ENCODE measurements around the gene LRIT3.

LRIT3 gene

GRCh38 chr4:109908731-109909130, 60.8 kb downstream of the LRIT3 start:
- Mint-ChIP-seq H3K27me3 (peaks cover 8% of the 10 kb centered on the region), H3K4me1 (no peaks in the 10 kb centered on the region), H3K9me3 (no peaks in the 10 kb centered on the region), H3K36me3 (no peaks in the 10 kb centered on the region), H3K27ac (no peak overlapping the region), H3K4me3 (no peak overlapping the region)
- no peak for DNase-seq
- CTCF ChIA-PET: no interaction called here

- no peak for DNase-seq
- CTCF ChIA-PET: no interaction called here
- no peaks in the 10 kb centered on the region for H3K9me3 Mint-ChIP-seq
- no peaks in the 10 kb centered on the region for H3K4me1 Mint-ChIP-seq
- H3K4me3 Mint-ChIP-seq: no peak overlapping the region
- no peaks in the 10 kb centered on the region for H3K36me3 Mint-ChIP-seq
- peaks cover 16% of the 10 kb centered on the region for H3K27me3 Mint-ChIP-seq
- H3K27ac Mint-ChIP-seq: no peak overlapping the region
Observed at GRCh38 chr4:109910256-109910655, 62.3 kb downstream of the LRIT3 start.

GRCh38 chr4:109912706-109913595, 65.0 kb downstream of the LRIT3 start, which contains the start of gene EGF:
EGF (plus strand) TSS chr4:109912883; CDS start chr4:109913336, 453 bp downstream.
- H3K36me3 Mint-ChIP-seq: no peaks in the 10 kb centered on the region
- no peak within 1 kb of the TSS for H3K27ac Mint-ChIP-seq
- H3K9me3 Mint-ChIP-seq: no peaks in the 10 kb centered on the region
- CTCF ChIA-PET: no interaction called here
- H3K4me1 Mint-ChIP-seq: no peaks in the 10 kb centered on the region
- peaks cover 16% of the 10 kb centered on the region for H3K27me3 Mint-ChIP-seq
- H3K4me3 Mint-ChIP-seq: no peak within 1 kb of the TSS
- no peak for DNase-seq

- no peak for DNase-seq
- Mint-ChIP-seq H3K27me3 (peaks cover 16% of the 10 kb centered on the region), H3K9me3 (no peaks in the 10 kb centered on the region), H3K4me1 (no peaks in the 10 kb centered on the region), H3K4me3 (no peak overlapping the region), H3K27ac (no peak overlapping the region), H3K36me3 (no peaks in the 10 kb centered on the region)
- CTCF ChIA-PET: no interaction called here
Observed at GRCh38 chr4:109913596-109914241, 65.8 kb downstream of the LRIT3 start.

- CTCF ChIA-PET: no interaction called here
- no peak for DNase-seq
- Mint-ChIP-seq H3K27me3 (peaks cover 16% of the 10 kb centered on the region), H3K4me3 (no peak overlapping the region), H3K36me3 (no peaks in the 10 kb centered on the region), H3K4me1 (no peaks in the 10 kb centered on the region), H3K9me3 (no peaks in the 10 kb centered on the region), H3K27ac (no peak overlapping the region)
Observed at GRCh38 chr4:109914322-109914721, 66.4 kb downstream of the LRIT3 start.

- CTCF ChIA-PET: no interaction called here
- H3K4me3 Mint-ChIP-seq: no peak overlapping the region
- H3K36me3 Mint-ChIP-seq: no peaks in the 10 kb centered on the region
- H3K4me1 Mint-ChIP-seq: no peaks in the 10 kb centered on the region
- no peak overlapping the region for H3K27ac Mint-ChIP-seq
- H3K27me3 Mint-ChIP-seq: peaks cover 20% of the 10 kb centered on the region
- no peak for DNase-seq
- no peaks in the 10 kb centered on the region for H3K9me3 Mint-ChIP-seq
Observed at GRCh38 chr4:109915385-109916026, 67.6 kb downstream of the LRIT3 start.

GRCh38 chr4:109916027-109916409, 68.1 kb downstream of the LRIT3 start:
- Mint-ChIP-seq H3K4me1 (no peaks in the 10 kb centered on the region), H3K27me3 (peaks cover 20% of the 10 kb centered on the region), H3K36me3 (no peaks in the 10 kb centered on the region), H3K4me3 (no peak overlapping the region), H3K27ac (no peak overlapping the region), H3K9me3 (no peaks in the 10 kb centered on the region)
- no peak for DNase-seq
- CTCF ChIA-PET: no interaction called here

GRCh38 chr4:109921384-109921808, 73.5 kb downstream of the LRIT3 start:
- no peak for DNase-seq
- no peak overlapping the region for H3K4me3 Mint-ChIP-seq
- H3K4me1 Mint-ChIP-seq: no peaks in the 10 kb centered on the region
- H3K27me3 Mint-ChIP-seq: peaks cover 4% of the 10 kb centered on the region
- no peaks in the 10 kb centered on the region for H3K9me3 Mint-ChIP-seq
- CTCF ChIA-PET: no interaction called here
- no peak overlapping the region for H3K27ac Mint-ChIP-seq
- H3K36me3 Mint-ChIP-seq: no peaks in the 10 kb centered on the region

Data from activated naive CD4-positive, alpha-beta T cell treated with anti-CD3 and anti-CD28 coated beads, Interleukin-2, amount 10 ng/mL, durations not matched to agents 7 days and 5 days (primary cell).